RWPE1 (cell line): ENCODE results near the gene STK32B.

Experiments
- CTCF ChIA-PET: fragments of 350-600 bp; sonication (Branson Sonifier 250); formaldehyde crosslinking; extraction: SDS; loops from one replicate; lab custom pipeline; 2021; lab: Yijun Ruan, JAX
- POLR2A ChIA-PET: fragments of 400-600 bp; formaldehyde crosslinking; extraction: SDS; loops from one replicate; lab custom pipeline; 2020; ENCODE audit warnings: antibody characterized with exemption; ENCODE audit not compliant: low non-redundant PET; lab: Yijun Ruan, JAX
- DNase-seq: peaks from one replicate; pipeline ENCODE4 v3.0.0; 2012; ENCODE audit warnings: low spot score
- H3K27ac ChIP-seq: fragments of 450-650 bp; 2 replicates; pipeline ENCODE4 v1.5.1; 2017
- TF ChIP-seq, protein P1 (sequence below): fragments of 450-650 bp; conservative IDR thresholded peaks from 2 replicates; pipeline ENCODE4 v1.5.1; 2017; ENCODE audit warnings: low read depth, mild to moderate bottlenecking

STK32B gene

DNA sequence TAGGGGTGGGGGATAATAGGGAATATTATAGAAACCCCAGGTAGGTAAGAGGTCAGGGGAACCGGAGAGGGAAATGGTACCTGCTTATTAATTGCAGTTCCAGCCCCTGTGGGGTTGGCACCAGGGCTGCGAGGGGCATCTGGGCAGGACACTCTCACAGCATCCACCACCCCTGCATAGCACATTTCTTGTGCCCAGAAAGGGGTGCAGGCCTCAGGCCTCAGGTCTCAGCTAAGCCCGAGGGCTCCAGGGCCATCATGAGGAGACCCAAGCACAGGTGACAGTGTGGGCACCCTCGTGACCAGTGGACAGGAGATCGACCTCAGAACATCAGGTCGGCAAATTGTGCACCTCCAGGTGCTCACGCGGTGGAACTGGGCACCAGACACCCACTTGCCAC, 492.4 kb downstream of the STK32B start:
- TF ChIP-seq, protein P1, sequence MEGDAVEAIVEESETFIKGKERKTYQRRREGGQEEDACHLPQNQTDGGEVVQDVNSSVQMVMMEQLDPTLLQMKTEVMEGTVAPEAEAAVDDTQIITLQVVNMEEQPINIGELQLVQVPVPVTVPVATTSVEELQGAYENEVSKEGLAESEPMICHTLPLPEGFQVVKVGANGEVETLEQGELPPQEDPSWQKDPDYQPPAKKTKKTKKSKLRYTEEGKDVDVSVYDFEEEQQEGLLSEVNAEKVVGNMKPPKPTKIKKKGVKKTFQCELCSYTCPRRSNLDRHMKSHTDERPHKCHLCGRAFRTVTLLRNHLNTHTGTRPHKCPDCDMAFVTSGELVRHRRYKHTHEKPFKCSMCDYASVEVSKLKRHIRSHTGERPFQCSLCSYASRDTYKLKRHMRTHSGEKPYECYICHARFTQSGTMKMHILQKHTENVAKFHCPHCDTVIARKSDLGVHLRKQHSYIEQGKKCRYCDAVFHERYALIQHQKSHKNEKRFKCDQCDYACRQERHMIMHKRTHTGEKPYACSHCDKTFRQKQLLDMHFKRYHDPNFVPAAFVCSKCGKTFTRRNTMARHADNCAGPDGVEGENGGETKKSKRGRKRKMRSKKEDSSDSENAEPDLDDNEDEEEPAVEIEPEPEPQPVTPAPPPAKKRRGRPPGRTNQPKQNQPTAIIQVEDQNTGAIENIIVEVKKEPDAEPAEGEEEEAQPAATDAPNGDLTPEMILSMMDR: no peak
- H3K27ac ChIP-seq: no peak overlapping the region
- ChIA-PET CTCF (no interaction called here), POLR2A (no interaction called here)
- DNase-seq: no peak

GRCh38 chr4:5544762-5545161, 493.5 kb downstream of the STK32B start:
- no peak overlapping the region for H3K27ac ChIP-seq
- POLR2A ChIA-PET: no interaction called here
- CTCF ChIA-PET: interaction anchor here (0.6 kb wide), 1 partner anchor 250 kb away, joined by 4 read pairs; no protein-coding TSS in a partner anchor
- no peak for DNase-seq
- TF ChIP-seq, protein P1: no peak

DNA sequence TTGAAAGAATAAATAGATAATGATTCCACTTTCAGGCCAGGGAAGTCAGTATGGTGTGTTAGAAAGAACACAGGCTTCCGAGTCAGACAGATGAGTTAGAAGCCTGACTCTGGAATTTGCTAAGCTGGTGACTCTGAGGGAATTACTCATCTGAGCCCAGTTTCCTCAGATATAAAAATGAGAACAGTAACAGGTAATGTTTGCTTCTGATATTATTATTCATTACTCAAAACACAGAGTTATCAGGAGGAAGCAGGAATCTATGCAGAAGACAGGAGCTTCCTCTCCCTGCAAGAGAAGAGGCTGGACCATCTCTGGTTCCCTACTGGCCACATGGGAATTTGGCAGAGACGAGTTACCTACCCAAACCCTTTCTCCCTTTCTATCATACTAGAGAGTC, 494.0 kb downstream of the STK32B start:
- ChIA-PET POLR2A (no interaction called here), CTCF (no interaction called here)
- no peak for DNase-seq
- no peak overlapping the region for H3K27ac ChIP-seq
- TF ChIP-seq, protein P1: no peak

DNA sequence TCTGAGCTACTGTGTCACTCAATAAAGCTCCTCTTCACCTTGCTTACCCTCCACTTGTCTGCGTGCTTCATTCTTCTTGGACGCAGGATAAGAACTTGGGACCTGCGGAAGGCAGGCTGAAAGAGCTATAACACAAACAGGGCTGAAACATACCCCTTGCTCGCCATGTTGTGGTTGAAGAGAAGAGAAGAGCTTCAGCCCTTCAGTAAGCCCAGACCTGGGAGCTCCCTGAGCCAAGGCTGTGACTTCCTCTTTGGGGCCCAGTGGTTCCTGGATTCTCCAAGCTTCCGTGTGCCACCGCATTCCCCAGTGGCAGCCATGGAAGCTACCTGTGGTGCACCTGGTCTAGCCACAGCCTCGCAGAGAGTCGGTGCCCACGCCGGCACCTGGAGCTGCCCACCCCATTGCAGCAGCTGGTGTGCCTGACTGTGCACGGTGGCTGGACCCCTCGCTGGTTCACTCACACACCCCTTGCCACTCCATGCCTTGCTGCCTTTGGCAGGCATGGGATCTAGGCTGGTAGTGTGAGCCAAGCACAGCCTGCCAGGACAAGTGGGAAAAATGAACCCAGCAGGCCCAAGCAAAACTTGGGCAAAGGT, 496.5 kb downstream of the STK32B start:
- no peak for DNase-seq
- ChIA-PET POLR2A (no interaction called here), CTCF (no interaction called here)
- TF ChIP-seq, protein P1: no peak
- no peak overlapping the region for H3K27ac ChIP-seq
